T follicular helper cell (primary cell): ENCODE results near the gene GLS2.
"Not testable (repeated sequence)": the region's sequence is repeated elsewhere in the genome, so short reads cannot be mapped to it uniquely, and the experiment has no call there.

Source experiments
- DNase-seq: peaks from one replicate; pipeline ENCODE4 v3.0.0-alpha.2; 2020; ENCODE audit warnings: low read depth

GLS2 gene

DNA sequence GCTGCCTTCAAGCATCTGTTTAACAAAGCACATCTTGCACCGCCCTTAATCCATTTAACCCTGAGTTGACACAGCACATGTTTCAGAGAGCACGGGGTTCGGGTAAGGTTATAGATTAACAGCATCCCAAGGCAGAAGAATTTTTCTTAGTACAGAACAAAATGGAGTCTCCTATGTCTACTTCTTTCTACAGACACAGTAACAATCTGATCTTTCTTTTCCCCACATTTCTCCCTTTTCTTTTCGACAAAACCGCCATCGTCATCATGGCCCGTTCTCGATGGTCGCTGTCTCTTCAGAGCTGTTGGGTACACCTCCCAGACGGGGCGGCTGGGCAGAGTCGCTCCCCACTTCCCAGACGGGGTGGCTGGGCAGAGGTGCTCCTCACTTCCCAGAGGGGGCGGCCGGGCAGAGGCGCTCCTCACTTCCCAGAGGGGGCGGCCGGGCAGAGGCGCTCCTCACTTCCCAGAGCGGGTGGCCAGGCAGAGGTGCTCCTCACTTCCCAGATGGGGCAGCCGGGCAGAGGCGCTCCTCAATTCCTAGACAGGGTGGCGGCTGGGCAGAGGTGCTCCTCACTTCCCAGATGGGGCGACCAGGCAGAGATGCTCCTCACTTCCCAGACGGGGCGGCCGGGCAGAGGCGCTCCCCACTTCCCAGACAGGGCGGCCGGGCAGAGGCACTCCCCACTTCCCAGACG, 5.6 kb upstream of the GLS2 start:
- DNase-seq: not testable (repeated sequence)

DNA sequence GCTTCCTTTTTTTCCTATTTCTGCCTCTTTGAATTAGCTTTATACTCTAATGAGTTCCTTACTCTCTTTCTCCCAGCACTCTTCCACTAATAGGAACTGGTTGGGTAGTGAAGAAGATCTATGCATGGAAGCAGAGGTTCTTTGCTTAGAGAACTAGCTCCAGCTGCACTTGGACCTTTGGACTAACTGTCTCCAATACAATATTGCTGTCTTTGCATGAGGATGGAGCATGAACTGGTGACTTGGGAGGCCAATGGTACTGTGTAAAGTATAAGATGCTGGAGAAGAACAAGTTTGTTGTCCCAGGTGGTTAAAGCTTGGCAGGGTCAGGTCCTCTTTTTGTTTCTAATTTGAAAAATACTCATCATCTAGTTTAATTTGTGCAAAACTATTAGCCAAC, 2.4 kb upstream of the GLS2 start:
- DNase-seq: no peak

DNA sequence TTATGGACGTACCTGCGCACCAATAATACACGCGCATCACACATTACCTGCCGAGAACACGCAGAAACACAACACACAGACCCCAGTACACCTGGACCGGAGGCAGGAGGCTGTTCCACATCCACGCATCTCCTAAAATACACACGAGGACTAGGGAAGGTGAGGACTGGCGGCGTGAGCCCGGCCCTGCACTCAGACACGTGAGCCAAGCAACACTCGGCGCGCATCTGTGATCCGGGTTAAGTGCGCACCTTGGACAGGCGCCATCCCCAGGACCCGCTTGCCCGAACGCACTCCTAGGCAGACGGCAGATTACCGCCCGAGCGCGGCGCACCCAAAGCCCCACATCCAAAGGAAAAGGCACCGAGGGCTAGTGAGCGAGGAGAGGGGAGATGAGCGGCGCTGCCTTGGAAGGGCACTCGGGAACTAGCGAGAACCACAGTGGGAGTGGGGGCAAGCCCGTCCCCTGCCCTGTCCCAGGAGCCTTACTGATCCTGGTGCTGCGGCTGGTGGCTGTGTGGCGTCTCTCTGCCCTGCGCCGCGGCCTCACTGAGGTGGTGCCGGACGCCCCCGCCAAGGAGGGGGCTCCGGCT, 417 bp downstream of the GLS2 start:
- DNase-seq: no peak

- DNase-seq: no peak
Observed at GRCh38 chr12:56486694-56487093, 1.3 kb downstream of the GLS2 start.

DNA sequence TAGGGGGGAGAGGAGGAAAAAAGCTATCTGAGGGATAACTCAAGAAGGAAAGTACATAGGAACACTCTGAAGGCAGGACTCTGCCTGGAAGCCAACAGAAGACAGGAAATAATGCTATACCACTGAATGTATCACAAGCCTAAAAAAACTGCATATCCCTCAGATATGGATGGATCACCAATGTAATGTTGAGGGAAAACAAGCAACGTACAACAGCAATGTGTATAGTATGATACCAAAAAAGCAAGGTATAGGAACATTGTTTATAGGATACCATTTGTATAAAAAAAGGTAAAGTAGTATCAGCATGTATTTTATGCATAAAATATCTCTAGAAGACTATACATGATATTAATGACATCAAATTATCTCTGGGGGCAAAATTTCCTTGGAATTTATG, 3.4 kb downstream of the GLS2 start:
- no peak for DNase-seq

DNA sequence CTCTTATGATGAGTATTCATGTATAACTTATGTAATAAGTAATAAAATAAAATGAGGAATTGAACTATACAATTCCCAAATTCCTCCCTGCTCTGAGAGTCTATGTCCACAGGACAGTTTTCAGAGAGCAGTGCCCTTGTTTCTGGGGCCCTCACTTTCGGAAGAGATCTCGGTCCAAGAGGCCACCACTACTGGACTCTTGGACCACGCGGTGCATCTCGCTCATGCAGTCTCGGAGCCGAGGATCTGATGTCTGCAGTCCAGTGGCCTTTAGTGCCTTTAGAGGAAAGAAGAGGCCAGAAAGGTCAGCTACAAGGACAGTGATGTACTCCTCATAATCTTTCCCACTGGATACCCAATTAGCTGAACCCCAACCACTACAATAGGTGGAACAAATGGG, 8.3 kb downstream of the GLS2 start:
- no peak for DNase-seq

DNA sequence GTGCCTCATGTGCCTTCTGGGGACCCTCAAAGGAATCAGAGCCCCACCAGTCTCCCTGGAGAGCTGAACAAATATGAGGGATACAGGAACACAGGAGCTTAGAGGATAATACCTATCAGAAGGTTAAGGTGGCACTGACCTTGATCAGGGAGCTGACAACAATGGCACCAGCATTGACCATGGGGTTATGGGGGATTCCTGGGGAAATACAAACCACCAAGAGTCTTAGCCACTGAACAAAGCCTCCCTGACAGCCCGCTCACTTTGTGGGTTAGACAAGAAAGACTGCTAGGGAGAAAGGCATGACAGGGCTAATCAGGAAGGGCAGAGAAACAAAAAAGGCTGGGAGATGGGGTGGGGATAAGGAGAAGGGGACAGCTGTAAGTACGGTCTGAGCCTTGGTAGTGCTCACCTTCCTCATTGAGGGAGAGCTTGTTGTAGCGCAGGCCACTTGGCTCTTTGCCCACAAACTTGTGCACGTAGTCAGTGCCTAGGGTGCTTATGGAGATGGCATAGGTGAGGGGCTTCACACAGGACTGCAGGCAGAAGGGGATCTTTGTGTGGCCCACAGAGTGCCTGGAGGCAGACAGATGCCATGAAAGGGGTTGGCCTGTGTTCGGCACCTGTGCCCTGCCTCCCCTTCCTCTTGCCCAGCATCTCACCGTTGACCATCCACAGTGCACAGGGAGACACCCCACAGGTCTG, 10.3 kb downstream of the GLS2 start:
- no peak for DNase-seq

GRCh38 chr12:56476972-56477432, 11.0 kb downstream of the GLS2 start:
- no peak for DNase-seq

DNA sequence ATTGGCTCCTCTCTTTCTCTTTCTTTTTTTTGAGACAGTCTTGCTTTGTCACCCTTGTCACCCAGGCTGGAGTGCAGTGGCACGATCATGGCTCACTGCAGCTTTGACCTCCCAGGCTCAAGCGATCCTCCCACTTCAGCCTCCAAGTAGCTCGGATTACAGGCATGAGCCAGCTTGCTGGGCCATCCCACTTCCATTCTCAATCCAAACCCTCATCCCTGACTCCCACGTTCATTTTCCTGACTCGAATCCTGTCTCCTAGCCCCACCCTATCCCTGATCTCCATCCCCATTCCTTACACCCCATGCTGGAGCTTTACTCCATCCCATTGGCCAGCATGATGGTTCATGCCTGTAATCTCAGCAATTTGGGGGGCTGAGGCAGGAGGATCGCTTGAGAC, 11.8 kb downstream of the GLS2 start:
- no peak for DNase-seq

DNA sequence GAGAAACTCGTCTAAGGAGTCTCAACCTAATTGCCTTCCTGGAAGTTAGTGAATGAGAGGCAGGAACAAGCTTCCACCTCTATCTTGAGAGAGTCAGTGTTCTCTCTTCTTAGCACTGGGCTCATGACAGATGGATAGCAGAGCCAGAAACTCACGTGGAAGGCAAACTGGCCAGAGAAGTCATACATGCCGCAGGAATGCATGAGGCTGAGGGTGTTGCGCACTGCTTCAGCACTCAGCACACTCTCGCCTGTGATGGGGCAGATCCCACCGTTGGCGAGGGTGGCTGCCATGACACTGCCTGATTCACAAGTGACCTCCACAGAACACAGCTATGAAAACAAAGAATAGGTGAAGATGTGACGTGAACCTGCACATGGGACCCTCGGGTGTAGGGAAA, 13.6 kb downstream of the GLS2 start:
- no peak for DNase-seq

DNA sequence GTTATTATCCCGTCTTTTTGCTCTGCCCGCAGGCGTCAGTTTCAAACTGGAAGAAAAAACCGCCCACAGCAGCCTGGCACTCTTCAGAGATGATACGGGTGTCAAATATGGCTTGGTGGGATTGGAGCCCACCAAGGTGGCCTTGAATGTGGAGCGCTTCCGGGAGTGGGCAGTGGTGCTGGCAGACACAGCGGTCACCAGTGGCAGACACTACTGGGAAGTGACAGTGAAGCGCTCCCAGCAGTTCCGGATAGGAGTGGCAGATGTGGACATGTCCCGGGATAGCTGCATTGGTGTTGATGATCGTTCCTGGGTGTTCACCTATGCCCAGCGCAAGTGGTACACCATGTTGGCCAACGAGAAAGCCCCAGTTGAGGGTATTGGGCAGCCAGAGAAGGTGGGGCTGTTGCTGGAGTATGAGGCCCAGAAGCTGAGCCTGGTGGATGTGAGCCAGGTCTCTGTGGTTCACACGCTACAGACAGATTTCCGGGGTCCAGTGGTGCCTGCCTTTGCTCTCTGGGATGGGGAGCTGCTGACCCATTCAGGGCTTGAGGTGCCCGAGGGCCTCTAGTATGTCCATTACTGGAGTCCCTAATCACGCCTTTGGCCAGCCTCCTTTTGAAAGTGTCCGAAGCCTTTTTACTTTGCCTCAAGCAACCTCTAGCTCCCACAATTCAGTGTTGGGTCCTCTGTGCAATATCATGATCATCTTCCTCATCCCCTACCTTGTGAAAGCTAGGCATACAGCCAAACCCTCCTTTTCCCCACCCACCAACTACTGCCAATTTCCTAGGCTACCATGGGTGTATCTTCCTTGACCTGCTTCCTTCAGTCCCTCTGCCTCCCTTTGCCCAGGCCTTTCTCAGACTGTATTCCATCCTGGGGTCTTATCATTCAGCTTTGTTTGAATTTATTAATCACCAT, 18.7 kb downstream of the GLS2 start:
- no peak for DNase-seq

DNA sequence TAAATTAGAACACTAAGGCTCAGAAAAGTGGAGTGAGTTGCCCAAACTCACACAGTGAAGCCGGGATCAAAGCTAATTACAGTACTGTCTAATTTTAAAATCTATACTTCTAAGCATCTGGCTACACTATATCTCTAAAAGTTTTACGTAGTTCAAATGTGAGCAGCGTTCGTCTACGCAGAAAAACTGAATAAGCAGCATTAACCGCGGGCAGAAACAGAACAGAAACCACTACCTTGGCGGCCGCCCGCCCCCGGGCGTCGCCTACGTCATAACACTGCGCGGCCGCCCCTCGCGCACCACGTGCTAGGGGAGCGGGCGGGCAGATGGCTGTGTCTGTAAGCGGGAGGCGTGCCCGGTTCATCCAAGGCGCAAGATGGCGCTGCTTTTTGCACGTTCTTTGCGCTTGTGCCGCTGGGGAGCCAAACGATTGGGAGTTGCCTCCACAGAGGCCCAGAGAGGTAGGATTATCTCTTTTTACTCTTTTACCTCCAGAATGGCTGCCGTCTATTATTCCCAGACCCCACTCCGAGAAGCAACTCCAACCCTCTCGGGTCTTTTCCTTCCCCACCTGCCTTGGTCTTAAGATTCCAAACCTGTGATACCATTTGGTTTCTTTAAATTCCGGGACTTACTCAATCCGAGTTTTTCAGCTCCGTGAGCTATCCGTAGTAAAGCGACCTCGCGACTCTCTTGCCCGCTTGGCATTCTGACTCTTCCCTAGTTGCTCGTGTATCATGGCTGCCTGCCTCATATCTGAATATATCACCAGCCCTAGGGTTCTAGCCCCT, 19.6 kb downstream of the GLS2 start, which contains the start of gene SPRYD4:
Gene SPRYD4, plus strand, starts transcription at position 363 of the 791 bp plus-strand sequence. Its CDS starts 14 bp downstream, at position 377.
- DNase-seq: peak; percentile 91

GRCh38 chr12:56462565-56462964, 25.4 kb downstream of the GLS2 start:
- no peak for DNase-seq

DNA sequence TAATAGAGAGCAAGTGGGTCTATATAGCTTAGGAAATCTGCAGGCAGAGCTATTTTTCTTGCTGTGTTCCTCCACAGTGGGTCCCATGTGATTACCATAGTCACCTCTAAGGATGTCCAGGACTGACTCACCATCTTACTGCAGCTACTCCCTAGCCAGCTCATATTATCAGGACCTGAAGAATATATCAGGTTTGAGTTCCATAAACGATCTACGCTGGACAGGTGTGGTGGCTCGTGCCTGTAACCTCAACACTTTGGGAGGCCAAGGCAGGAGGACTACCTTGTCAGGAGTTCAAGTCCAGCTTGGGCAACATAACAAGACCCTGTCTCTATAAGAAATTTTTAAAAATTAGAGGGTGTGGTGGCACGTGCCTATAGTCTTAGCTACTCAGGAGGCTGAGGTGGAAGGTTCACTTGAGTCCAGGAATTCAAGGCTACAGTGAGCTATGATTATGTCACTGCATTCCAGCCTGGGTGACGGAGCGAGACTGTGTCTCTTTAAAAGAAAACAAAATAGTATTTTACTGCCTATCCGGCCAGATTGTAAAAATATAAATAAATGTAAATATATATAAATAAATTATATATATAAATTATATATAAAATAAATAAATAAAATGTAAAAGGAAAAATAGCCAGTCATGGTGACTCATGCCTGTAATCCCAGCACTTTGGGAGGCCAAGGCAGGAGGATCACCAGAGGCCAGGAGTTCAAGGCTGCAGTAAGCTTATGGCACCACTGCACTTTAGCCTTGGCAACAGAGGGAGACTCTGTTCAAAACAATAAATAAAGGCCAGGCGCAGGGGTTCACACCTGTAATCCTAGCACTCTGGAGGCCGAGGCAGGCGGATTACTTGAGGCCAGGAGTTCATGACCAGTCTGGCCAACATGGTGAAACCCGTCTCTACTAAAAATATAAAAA, 26.5 kb downstream of the GLS2 start:
- no peak for DNase-seq

DNA sequence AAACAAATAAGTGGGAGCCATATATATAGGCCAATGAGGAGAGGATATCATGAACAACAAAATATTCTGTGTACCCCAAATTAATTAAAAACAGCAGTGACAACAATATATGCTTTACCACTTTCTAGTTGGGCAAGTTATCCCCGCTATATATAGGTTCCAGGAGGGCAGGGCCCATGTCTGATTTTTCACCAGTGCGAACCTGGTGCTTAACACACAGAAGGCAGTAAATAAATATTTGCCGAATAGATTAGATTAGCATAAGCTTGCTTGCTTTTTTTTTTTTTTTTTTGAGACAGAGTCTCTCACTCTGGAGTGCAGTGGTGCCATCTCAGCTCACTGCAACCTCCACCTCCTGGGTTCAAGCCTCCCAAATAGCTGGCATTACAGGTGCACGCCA, 30.1 kb downstream of the GLS2 start:
- no peak for DNase-seq

DNA sequence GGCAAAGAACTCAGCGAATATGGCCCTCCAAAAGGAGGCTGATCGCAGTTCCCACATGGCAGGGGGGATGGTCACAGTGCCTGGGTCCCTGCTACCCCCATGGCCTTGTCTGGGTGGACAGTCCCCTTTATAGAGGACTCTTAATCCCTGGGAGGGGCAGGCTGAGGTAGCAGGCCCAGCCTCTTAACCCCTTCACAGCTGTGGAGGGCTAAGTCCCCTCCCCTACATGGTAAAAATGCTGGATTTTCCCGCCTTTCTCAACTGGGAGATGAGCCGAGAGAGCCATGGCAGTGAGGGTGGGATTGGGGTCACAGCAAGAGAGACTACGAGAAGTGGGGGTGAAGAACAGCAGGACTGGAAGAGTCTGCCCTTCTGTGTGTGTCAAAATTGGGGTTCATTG, 33.4 kb downstream of the GLS2 start, which contains the start of gene MIP:
Gene MIP, minus strand, starts transcription at position 101 of the 400 bp plus-strand sequence. Its CDS starts 44 bp downstream, at position 57.
- no peak for DNase-seq

DNA sequence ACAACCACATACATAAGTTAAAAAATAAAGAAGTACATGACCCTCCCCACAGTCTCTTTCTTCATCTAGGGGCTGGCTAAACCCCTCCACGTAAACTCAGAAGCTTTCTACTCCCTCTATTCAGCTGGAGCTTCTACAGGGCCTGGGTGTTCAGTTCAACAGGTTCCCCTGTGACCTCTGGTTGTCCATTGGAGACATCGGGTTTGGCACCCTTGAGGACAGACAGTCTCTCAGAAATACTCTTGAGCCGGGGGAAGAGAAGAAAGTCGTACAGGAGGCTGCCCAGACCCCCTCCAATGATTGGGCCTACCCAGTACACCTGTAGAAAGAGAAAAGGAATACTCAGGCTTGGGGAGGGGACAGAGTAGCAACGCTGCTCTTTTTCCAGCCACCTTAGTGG, 36.8 kb downstream of the GLS2 start:
- DNase-seq: no peak

GRCh38 chr12:56450241-56450640, 37.7 kb downstream of the GLS2 start:
- no peak for DNase-seq

GRCh38 chr12:56449622-56449984, 38.4 kb downstream of the GLS2 start:
- no peak for DNase-seq
